ENCODE results near the gene ZNF777. TPM values are rescaled to one million over a fixed set of nuclear protein-coding genes. Genes with fewer than 3 reads are reported as not detected.
"Not testable (repeated sequence)": the region's sequence is repeated elsewhere in the genome, so short reads cannot be mapped to it uniquely, and the experiment has no call there.

Gene ZNF777
- polyA plus RNA-seq (2012; ENCODE audit: insufficient read depth, insufficient read length), result 17.2 TPM

DNA sequence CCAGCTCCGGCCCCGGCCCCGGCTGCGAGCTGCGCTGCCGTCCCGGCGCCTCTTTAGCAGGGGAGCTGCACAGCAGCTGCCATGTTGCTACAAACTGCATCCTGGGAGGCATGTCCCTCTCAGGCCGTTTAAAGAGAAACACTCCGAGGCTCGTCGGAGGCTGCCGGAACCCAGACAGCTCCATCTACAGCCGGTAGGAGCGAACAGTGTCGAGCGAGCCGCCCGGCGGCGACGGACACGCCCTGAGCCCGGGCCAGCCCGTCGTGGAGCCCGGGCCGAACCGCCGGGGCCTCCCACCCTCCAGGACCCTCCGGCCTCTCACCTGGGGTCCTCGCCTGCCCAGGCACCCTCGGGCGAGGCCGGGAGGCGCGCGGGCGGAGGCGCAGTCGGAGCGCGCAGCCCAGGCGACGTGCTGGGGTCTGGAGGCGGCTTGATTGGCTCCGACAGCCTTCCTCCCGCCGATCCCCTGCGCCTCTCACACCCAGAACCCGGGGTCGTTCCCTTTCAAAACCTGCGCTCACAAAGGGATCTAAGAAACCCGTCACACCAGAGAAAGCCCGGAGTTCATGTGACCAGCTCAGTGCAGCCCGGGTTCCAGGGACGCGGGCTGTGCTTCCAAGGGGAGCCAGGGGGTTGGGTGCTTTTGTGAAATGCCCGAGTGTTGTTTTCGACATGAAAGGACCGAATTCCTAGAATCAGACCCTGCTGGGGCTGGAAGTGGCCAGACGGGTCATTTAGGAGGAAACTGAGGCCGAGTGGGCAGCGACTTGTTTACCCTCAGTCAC lies at the start of gene ZNF777:
Gene ZNF777, minus strand, starts transcription at position 570 of the 785 bp plus-strand sequence. CDS start 5,040 bp downstream, outside the sequence.
- H3K4me3 ChIP-seq (ENCODE audit: low read length), result peak within 1 kb of the TSS; percentile 68
- DNase-seq (ENCODE audit: low read depth, low spot score), result peak; percentile 75

DNA sequence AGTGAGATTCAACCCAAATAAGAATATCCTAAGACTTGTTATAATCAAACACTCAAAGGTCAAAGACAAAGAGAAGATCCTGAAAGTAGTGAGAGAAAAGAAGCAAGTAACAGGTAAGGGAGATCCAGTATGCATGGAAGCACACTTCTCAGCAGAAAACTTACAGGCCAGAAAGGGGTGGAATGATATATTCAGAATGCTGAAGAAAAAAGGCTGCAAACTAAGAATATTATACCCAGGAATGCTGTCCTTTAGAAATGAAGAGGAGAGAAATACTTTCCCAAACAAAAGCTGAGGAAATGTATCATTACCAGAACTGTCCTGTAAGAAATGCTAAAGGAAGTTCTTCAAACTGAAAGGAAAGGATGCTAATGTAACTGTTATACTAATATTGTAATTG lies 49.4 kb upstream of the ZNF777 start:
- DNase-seq (ENCODE audit: low read depth, low spot score), result no peak
- H3K4me3 ChIP-seq (ENCODE audit: low read length), result no peak overlapping the region

GRCh38 chr7:149509774-149510173 lies 48.9 kb upstream of the ZNF777 start:
- no peak overlapping the region for H3K4me3 ChIP-seq (ENCODE audit: low read length)
- DNase-seq (ENCODE audit: low read depth, low spot score), result no peak

GRCh38 chr7:149505551-149505950 lies 44.7 kb upstream of the ZNF777 start:
- no peak for DNase-seq (ENCODE audit: low read depth, low spot score)
- no peak overlapping the region for H3K4me3 ChIP-seq (ENCODE audit: low read length)

- no peak overlapping the region for H3K4me3 ChIP-seq (ENCODE audit: low read length)
- no peak for DNase-seq (ENCODE audit: low read depth, low spot score)
Observed at GRCh38 chr7:149501651-149502050, 40.8 kb upstream of the ZNF777 start.

- H3K4me3 ChIP-seq (ENCODE audit: low read length), result no peak overlapping the region
- no peak for DNase-seq (ENCODE audit: low read depth, low spot score)
Observed at GRCh38 chr7:149500910-149501309, 40.0 kb upstream of the ZNF777 start.

DNA sequence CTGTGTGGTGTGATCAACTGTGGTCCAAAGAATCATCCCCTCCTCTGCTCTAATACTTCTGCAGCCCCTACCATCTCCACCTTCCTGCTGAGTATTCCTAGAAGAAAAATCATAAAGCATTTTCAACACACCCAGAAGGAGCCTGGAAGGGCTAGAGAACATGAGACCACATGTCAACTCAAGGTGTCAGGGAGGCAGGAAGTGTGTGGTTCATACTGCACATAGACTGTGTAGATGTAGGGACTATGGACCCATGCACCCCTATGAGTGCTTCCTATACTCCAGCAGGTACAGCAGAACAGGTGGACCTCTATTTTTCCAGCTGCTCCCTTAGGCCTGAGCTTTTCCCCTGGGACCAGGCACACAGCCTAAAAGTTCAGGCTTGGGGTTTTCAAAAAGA lies 39.3 kb upstream of the ZNF777 start:
- H3K4me3 ChIP-seq (ENCODE audit: low read length), result no peak overlapping the region
- DNase-seq (ENCODE audit: low read depth, low spot score), result peak; percentile 53

GRCh38 chr7:149498811-149499210 lies 37.9 kb upstream of the ZNF777 start:
- DNase-seq (ENCODE audit: low read depth, low spot score), result no peak
- H3K4me3 ChIP-seq (ENCODE audit: low read length), result no peak overlapping the region

DNA sequence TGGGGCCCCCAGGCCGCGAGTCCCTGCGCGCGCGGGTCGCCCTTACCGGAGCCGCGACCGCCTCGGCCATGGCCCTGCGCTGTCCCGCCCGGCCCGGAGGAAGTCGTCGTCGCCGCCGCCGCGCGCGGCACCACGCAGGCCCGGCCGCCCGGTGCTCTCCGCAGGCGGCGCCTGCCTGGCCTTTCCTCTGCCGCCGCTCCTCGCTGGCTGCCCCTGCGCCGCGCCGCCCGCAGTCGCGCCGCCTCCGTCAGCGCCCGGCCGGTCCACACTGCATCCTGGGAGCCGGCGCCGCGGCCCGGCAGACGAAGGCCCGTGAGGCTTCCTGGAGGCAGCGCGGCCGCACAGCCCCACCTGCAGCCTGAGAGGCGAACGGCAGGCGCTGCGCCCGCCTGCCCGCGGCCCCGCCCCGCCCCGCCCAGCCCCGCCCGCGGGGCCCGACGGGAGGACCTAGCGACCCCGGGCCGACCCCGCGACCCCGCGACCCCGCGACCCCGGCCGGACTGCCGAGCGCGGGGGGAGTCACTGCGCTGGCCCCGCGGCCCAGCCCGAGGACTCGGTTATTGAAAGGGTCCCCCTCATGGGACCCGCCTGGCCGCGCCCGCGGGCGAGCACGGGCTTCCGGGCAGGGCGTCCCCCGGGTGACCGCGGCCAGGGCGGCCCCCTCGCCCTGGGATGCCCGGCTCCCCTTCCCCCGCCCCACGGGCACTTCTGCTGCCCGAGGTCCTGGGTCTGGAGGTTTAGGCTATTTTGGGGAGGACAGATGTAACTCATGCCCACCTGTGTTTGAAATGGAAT lies 36.8 kb upstream of the ZNF777 start, which contains the start of gene ZNF746:
Gene ZNF746, minus strand, starts transcription at position 343 of the 795 bp plus-strand sequence. Its CDS starts 273 bp downstream, at position 70.
- DNase-seq (ENCODE audit: low read depth, low spot score), result peak; percentile 53

DNA sequence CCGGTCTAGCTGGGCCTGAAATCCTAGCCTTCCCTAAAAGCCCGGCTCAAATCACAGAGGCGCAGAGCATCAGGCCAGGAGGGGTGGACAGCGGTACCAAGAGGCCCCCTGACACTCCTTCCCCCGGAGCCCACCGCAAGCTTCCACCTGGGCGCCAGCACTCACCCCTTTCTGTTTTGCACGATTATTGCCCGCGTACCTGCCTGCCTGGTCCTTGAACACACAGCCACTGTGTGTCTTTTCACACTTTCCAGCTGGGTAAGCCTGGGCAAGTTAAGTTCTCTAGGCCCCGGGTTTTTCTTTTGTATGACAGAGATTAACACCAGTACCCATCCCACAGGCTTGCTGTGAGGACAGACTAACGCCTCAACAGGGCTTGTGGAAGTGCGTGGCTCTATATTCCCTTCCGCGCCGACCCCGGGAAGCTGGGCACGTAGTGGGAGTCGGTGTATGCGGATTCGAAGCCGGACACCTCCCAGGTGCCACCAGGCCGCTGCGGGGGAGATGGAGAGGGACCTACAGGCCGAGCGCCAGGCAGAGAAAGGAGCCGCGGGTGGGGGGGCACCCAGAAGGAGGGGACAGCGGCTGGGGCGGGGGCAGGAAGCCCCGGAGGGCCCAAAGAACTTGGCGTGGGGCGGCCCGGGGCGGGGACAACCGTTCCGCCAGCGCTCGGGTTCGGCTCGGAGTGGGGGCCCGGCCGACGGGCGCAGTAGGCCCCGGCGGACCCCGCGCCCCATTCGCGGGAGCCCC lies 36.0 kb upstream of the ZNF777 start:
- DNase-seq (ENCODE audit: low read depth, low spot score), result no peak
- H3K4me3 ChIP-seq (ENCODE audit: low read length), result peak overlapping the region; percentile 63

More for the DNA sequence above, 36.8 kb upstream of the ZNF777 start, which contains the start of gene ZNF746:
- H3K4me3 ChIP-seq (ENCODE audit: low read length), result peak within 1 kb of the TSS; percentile 63

GRCh38 chr7:149495785-149496641 lies 35.2 kb upstream of the ZNF777 start:
- H3K4me3 ChIP-seq (ENCODE audit: low read length), result peak overlapping the region; percentile 63
- no peak for DNase-seq (ENCODE audit: low read depth, low spot score)

DNA sequence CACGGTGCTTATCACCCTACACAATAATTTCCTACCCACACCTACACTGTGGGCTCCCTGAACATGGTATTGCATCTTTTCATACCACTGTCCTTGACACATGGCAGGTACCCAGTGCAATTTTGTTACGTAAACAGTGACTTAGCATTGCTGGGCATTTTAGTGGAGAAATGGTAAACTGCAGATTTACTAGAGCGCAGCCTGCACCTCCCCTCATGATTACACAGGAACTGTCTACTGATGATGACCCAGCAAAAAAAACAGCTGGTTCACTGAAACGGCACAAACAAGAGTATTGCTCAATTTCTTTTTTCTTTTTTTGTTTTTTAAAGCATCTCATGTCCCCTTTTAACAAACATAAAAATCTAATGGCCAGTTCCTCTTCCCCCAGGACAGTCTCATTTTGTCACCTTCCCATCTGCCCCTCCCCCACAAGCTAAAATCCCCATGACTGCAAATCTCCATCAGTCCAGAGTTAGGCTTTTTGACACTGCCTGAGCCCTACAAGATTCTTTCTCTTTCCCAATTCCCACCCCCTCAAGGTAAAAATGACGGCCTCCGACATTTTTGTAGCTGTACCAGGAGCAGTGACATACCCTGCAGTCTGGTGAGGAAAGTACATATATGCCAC lies 34.0 kb upstream of the ZNF777 start:
- DNase-seq (ENCODE audit: low read depth, low spot score), result no peak
- no peak overlapping the region for H3K4me3 ChIP-seq (ENCODE audit: low read length)

DNA sequence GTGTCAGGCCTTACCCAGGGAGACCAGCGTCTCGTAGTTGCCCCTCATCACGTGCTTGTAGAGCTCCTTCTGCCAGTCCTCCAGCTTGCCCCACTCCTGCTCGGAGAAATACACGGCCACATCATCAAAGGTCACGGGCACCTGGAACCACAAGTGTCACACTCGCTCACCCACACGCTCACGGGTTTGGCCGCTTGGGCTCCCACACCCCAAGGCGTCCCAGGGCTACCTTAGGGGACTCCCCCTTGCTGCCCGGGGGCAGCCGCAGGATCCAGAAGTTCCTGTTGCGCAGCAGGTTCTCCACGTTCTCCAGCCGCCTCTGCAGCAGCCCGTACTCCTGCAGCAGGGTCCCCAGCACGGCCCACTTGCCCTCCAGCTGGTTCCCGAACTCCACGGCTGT lies 33.1 kb upstream of the ZNF777 start:
- H3K4me3 ChIP-seq (ENCODE audit: low read length); DNase-seq (ENCODE audit: low read depth, low spot score): not testable (repeated sequence)

DNA sequence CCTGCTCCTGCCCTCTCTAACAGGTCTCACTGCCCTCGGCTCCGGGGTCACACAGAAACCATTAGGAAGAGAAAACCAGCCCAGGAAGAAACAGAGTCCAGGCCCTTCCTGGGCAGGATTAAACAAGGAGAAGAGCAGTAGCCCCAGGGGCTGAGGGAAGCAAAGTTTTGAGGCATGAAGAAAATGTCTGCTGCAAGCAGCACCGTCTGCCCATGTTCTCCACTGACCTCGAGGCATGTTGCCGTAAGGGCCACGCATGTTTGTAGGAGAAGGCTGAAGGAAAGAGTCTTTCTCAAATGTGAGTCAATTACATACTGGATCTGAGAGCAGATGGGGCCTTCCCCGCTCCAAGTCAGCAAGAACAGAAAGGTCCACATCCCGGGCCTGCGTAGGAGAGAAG lies 32.5 kb upstream of the ZNF777 start:
- no peak overlapping the region for H3K4me3 ChIP-seq (ENCODE audit: low read length)

GRCh38 chr7:149490083-149490760 lies 29.4 kb upstream of the ZNF777 start:
- no peak for DNase-seq (ENCODE audit: low read depth, low spot score)

More for the DNA sequence above, 32.5 kb upstream of the ZNF777 start:
- no peak for DNase-seq (ENCODE audit: low read depth, low spot score)

DNA sequence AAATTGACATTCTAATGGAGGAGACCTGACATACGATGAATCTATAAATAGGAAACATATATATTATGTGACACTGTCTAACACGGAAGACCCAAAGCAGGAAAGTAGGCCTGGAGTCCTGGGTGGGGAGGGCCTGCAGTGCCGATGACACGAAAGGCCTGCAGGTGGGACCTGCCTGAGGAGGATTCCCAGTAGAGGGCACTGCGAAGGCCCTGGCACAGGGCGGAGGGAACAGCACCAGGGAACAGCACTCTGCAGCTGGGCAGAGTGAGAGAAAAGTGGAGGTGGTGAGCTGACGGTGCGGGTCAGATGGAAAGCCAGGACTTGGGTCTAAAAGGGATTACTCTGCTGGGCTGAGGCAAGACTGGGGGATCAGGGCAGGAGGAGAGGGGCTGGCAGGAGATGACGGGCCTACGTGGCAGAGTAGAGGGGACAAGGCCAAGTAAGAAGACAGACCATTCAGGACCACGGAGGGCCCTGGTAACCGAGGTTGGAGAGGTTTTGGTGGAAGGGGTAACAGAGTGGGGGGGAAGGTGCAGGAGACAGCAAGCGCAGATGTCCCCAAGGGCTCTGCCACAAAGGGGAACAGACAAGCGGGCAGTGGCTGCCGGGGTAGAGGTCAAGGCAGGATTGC lies 28.6 kb upstream of the ZNF777 start:
- no peak overlapping the region for H3K4me3 ChIP-seq (ENCODE audit: low read length)
- no peak for DNase-seq (ENCODE audit: low read depth, low spot score)

More at GRCh38 chr7:149490083-149490760, 29.4 kb upstream of the ZNF777 start:
- no peak overlapping the region for H3K4me3 ChIP-seq (ENCODE audit: low read length)

DNA sequence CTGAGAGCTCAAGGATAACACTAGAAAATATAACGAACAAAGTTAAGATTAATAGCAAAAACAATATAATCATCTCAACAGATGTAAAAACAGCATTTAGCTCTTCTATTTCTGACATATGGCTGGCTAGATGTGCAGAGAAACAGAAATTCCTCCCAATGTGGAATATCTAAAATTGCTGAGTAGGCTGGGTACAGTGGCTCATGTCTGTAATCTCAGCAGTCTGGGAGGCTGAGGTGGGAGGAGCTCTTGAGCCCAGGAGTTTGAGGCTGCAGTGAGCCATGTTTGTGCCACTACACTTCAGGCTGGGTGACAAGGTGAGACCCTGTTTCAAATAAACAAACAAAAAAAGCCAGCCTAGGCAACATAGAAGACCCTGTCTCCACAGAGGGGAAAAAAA lies 18.7 kb upstream of the ZNF777 start:
- no peak for DNase-seq (ENCODE audit: low read depth, low spot score)
- H3K4me3 ChIP-seq (ENCODE audit: low read length), result no peak overlapping the region
